AG08395 (cell line): ENCODE results near the gene KDM8.

ENCODE experiments used
- DNase-seq: peaks from one replicate; pipeline ENCODE4 v3.0.0; 2012; ENCODE audit warnings: mixed read lengths, low spot score

Gene KDM8

DNA sequence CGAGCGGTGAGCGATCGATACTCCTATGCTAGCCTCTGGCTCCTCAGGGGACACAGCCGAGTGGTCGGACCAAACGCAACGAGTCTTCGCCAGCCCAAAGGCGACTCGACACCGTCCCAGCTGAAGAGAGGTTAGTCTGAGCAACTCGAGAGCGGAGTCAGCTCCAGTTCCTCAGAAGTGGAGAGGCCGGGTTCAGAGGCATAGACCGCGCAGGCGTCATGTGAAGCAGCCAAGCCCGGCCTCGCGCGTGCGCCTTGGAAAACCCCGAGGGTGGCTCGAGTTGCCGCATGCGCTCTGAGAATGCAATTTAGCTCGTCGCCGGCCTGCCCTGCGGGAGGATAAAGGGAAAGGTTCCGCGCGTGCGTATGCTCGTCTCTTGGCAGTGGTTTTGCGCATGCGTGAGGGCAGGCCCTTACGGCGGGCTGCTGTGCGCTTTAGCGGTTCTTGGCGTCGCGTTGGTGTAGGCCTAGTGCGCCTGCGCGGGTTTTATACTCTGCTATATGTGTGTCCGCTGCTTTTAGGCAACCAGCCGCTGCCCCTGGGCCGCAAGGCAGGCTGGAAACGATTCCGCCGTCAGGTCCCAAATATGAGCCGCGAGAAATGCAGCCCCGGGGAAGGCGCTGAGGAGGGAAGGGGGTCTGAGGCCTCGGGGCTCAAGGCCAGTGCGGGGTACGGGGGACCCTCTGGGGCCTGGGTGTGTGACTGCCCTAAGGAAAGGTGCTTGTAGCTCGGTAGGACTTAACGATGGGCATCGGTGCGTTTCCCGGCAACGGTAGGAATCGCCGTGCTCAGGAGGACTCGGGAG is at the start of gene KDM8:
TSS of gene KDM8 (plus strand) at position 20 of the 805 bp plus-strand sequence. CDS start 6,598 bp downstream, outside the sequence.
- DNase-seq, result peak; percentile 100

DNA sequence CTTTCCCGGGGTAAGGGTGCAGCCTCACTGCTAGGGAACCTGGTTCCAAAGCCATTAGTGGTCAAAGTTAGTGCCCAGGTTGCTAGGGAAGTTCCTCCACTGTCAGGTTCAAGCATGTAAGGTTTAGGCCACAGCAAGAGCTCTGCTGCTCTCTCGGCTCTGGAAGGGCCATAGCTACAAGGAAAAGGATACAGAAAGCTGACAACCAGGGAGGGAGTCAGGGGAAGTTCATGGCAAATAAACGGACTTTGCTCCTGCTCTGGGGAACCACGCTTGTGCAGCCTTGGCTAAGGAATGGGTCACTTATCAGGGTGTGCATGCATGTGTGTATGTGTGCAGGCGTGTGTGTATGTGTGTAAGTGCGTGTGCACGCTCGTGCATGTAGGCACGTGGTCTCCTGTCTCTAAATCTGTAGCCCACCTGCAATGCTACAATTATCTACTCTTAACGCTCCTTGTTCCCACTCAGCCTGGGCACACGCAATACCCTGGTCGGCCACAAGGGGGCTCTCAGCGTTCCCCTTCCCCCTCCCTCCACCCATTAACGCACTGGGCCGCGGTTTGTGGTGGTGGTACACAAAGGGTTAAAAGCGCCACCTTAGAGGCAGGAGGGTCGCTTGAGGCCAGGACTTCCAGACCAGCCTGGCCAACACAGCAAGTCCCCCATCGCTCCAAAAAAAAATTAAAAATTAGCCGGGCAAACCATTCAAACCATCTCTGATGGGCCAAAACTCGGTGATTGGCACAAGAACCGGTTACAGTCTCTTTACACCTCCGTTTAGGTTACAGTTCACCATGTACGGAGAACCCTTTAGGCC is 48.4 kb upstream of the KDM8 start:
- peak; percentile 75 for DNase-seq

DNA sequence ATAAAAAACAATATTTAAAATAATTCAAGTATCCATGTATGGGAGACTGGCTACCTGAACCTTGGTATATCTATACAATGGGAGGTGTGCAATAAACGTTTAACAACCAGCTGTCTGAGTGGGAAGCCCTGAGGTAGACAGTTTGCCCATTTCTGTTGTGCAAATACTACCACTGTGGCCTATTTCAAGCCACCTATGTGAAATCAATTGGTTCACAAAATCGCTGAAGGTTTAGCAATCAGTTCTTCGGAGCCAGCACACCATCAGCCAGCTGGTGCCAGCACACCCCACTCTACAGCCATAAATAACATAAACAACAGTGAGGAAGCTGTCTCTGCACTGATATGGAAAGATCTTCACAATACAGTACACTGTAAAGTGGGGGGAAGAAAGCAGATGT is 46.7 kb upstream of the KDM8 start:
- no peak for DNase-seq

DNA sequence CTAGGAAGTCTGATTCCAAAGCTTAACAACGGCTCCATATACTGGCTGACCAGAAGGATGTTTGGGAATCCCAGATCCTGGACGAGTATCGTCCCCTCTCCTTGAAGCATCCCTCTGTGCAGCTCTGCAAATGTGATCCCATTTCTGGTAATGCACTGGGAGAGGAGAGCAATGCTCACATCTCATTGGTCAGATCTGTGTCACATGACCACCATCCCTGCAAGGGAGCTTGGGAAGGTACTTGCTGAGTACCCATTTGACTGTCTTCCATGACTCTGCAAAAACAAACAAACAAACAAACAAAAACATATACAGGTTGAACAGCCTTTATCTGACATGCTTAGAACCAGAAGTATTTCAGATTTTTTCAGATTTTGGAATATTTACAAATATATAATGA is 41.9 kb upstream of the KDM8 start:
- DNase-seq, result no peak

DNA sequence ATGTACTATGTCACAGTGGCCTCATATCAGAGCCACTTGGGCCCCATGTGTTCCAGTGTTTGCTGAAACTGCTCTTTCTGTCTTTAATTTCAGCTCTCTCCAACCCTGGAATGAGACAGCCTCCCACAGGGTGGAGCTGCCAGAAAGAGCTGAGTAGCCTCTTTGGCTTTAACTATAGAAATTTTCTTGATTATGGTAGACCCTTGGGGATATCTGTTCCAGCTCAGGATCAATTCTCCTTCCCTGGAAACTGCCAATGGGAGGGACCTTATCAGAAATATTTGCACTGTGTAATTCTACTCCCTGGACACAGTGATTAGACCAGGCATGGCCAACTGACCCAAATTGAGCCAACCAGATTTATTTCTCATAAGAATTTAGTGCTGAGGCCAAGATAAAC is 39.0 kb upstream of the KDM8 start:
- DNase-seq, result no peak

DNA sequence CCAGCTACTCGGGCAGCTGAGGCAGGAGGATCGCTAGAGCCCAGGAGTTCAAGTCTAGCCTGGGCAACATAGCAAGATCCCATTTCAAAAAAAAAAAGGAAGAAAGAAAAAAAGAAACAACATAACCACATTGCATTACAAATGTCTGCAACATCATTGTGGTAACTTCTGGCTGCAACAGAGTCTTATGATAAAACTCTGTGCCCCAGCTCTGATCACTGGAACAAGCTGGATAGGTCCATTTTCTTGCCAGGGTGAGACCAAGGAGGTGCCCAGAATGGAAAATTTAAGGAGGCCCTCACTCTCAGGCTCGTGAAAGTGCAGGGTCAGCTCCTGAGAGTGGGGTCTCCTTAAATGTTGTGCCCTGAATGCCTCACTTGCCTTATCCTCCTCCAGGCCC is 37.8 kb upstream of the KDM8 start:
- no peak for DNase-seq

DNA sequence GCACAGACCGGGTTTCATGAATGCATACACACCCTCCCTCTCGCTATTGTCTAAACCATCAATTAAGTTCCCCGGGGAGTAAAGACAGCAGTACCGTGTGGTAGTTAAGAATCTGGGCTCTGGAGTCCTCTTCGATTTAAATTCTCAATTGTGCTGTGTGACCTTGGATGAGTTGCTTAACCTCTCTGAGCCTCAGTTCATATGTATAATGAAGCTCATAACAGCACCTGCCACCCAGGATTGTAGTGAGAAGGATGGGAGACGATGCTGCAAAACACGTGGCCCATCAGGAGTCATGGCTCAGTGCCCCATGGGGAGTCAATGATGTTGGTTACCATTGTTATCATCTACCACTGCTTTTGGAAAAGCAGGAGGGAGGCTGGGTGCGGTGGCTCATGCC is 34.5 kb upstream of the KDM8 start:
- DNase-seq, result no peak

DNA sequence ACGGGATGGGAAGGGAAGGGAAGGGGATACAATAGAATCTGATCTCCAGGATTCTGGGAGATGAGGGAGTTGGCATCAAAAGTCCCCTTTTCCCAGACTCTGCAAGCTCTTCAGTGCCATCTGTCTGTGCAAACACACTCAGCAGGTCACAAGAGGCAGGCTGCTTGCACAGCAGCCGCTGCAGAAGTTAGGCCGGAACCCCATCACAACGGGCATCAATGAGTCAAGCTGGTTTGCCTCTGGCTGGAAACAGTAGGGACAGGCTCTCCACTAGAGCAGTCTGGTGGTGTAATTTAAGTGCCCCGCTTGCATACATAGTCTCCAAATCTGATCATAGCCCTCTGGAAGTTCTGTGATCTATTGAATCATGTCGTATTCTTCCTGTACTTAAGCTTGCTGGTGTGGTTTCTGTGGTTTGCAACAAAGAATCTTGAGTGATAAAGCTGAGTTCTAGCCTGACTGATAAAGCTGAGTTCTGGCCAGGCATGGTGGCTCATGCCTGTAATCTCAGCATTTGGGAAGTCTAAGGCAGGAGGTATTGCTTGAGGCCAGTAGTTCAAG is 33.7 kb upstream of the KDM8 start:
- peak; percentile 84 for DNase-seq

DNA sequence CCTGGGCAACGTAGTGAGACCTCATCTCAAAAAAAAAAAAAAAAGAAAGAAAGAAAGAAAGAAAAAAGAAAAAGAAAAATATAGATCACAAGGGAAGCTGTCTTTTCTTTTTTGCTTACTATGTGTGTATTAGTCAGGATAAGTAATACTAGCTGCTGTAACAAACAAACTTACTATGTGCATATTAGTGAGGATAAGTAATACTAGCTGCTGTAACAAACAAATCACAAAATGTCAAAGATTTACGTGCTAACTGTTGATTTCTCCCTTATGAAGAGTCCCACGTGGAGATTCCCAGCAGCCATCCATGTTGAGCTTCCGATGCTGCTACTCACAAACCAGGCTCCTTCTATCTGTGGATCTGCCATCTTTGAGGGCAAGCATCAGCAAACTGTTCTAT is 31.7 kb upstream of the KDM8 start:
- no peak for DNase-seq

DNA sequence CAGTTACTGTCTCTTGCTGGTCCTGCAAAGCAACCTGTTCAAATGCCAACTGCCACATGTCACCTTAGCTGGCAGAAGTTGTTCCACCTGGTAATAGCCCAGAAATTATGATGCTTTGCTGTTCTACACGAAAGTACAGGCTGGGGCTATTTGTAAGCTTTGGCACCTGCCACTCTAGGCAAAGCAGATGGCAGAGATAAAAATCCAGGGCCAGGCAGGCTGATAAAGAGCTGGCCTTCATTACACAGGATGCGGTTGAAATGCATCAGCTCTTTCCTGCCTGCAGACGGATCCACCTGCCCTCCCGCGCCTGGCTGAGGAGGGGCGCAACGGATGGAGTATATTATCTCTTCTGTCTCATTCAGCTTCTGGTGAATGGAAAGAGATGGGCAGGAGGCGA is 29.3 kb upstream of the KDM8 start:
- DNase-seq, result no peak

DNA sequence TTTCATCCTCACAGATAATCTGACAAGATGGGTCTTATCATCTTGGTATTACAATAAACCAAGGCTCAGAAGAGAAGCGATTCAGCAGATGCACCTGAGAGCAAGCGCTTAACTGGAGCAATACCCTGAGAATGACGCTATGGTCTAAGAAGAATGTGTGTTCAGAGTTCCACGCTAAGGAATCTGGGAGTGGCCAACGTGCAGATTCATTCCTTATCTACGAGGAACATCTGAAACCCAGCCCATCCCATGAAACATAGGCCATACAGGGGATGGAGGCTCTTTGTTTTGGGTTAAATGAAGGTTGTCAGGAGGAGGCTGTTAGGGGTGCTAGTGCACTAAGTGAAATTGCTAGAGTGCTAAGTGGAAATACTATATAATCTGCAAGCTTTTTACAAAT is 28.5 kb upstream of the KDM8 start:
- peak; percentile 26 for DNase-seq

DNA sequence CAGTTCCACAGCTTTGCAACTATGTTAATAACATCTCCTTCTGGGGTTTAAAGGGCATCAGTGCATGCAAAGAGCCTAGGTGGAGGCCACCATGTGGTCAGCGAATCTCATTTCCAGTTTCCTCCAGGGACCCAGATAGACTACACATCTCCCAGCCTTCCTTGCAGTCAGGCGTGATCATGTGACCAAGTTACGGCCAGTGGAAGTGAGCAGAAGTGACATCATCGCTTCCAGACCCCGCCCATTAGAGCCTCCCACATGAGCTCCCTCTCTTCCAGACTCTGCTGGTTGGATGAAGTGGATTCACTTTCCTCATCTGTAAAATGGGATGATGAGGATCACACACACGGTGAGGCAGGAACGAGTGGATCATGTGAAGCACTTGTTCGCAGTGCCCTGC is 27.4 kb upstream of the KDM8 start:
- no peak for DNase-seq

DNA sequence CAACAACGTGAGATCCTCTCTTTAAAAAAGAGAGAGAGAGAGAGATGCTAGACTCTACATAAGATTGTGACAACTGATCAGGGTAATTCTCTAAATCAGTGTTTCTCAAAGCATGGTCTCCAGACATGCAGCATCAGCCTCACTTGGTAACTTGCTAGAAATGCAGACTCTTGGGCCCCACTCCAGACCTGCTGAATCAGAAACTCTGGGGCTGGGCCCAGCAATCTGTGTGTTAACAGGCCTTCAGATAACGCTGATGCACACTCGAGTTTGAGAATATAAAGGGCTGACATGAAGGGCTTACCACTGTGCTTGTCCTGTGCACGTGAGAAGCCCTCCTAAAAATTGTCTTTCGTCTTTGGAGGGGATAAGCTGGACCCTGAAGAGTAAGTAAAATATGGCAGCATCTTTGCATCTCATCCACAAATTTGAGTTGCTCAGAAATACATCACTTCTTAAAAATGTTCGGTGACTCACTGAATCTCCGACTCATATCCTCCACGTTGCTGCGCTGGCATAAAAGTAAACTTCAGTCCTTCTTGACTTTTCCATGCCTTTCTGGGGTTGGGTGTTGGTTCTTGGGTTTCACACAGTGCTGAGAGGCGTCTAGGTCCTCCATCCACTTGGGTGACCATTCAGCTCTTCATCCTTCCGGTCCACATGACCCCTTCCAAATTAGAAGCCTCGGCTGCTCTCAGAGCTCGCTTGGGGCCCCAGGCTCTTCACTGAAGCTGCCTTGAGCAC is 26.1 kb upstream of the KDM8 start:
- peak; percentile 90 for DNase-seq

DNA sequence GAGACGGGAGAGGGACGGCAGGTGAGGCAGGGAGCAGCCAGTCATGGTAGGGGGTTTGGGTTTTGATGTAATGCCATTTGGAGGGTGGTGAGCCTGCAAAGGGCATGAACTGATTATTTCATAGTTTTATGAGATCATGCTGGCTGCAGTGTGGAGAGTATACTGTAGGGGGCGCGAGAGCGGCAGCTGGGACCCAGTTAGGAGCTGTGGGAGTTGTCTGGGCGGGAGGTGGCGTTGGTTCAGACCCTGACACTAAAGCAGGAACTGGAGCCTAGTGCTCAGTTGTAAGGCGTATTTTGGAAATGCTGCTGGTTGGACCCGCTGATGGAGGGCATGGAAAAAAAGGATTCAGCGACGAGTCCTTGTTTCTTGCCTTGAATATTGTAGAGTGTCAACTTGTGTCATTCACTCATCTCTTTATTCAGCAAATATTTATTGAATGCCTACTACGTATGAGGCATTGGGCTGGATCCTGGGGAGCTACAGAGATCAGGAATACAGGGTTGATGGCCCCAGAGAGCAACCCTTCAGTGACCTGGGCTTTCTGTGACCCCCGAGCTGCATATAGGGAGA is 23.7 kb upstream of the KDM8 start:
- peak; percentile 81 for DNase-seq

DNA sequence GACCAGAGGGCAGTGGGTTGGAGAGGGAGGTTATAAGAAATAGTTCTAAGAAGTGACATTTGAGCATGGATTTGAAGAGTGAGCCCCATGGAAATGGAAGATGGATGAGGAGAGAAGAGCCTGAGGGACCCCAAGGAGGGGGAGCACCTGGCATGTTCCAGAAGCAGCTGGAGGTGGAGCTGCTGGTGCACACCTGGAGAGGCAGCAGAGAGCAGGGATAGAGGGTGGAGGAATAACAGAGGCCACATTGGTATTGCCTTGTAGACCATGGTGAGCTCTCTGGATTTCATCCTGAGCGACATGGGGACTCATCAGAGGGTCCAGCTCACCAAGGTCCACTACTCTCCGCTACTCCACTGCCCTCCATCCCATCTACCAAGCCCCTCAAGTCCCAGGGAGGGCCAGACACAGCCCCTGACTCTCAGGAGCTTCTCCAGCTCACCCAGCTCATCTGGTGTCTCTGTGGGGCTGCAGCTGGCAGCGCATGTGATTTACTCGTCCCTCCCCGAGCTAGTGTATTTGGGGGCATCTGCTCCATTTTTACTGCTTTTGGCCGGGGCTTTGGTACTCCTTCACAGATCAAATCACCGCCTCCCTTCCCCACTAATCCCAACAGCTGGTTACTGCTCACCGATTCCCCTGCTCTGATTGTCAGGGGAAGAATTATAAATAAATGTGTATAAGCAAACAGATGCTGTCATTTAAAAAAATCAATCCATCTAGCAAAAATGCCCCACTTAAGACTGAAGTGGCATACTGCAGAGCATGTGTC is 22.1 kb upstream of the KDM8 start:
- DNase-seq, result no peak

DNA sequence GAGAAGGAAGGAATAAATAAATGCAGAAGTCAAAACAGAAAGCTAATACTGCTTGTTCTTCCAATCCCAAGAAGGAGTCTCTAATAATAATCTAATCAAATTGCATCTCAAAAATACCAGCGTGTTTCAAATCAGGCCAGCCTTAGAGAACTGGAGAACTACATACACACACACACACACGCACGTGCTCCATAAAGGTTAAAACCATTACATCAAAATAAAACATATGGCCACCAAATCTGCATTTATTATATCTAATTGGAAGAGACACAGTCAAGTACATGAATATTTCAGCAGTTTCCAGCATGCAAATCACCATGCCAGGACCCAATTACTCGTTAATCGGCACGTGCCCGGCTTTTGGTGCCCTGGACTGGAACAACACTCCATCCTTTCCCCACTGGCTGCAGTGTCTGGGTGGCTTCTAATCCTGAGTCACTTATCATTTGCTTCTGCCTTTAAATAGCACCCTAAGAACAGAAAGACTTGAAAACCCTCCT is 20.4 kb upstream of the KDM8 start:
- no peak for DNase-seq

DNA sequence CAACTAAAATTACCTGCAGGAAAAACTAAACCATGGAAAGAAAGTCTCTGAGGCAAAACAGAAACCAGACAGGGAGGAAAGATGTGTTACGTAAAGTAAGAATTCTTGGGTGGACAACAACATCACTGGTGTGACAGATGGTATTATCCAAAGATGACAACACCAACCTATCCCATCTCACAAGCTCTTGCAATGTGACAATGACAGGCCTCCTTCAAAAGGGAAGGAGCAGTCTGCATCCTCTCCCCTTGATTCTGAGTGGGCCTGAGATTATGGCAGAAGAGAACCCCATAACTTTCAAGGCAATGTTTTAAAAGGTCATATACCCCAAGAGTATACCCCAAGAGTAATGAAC is 17.6 kb upstream of the KDM8 start:
- no peak for DNase-seq

DNA sequence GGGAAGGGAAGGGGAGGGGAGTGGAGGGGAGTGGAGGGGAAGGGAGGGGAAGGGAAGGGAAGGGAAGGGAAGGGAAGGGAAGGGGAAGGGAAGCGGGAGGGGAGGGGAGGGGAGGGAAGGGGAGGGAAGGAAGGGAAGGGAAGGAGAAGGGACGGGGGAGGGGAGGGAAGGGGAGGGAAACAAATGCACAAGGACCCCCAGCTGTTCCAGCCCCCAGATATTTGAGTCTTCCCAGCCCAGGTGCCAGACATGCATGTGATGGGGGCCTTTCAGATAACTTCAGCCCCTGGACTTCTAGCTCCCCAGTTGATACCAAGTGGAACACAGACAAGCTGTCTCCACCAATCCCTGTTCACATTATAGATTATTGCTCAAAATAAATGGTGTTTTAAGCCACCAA is 14.7 kb upstream of the KDM8 start:
- no peak for DNase-seq

DNA sequence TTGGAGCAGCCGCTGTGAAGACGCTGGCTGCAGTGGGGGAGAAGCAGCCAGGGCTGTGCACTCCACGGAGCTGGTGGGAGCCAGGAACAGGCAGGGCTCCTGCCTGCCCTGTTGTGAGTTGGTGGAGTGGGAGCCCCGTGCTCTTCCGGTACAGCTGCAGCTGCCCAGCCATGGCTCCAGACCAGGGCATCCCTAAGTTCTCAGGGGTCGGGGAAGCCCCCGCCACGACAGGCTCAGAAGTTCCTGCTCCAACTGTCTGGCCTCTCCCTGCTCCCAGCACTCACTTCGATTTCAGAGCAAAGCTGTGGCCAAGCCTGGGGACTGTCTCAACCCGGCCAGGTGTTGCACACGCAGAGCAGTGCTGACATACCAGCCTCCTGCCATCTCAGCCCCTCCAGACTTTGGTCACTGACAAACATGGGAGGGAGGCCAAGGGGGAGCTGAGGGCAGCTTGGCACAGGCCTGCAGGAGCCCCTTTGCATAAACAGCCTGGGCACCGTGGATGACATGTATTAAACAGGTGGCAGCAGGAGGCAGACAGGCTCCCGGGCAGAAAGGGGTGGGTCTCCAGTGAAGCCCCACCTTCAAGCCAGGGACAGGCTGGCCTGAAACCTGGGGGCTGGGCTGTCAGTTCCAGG is 13.9 kb upstream of the KDM8 start:
- no peak for DNase-seq

DNA sequence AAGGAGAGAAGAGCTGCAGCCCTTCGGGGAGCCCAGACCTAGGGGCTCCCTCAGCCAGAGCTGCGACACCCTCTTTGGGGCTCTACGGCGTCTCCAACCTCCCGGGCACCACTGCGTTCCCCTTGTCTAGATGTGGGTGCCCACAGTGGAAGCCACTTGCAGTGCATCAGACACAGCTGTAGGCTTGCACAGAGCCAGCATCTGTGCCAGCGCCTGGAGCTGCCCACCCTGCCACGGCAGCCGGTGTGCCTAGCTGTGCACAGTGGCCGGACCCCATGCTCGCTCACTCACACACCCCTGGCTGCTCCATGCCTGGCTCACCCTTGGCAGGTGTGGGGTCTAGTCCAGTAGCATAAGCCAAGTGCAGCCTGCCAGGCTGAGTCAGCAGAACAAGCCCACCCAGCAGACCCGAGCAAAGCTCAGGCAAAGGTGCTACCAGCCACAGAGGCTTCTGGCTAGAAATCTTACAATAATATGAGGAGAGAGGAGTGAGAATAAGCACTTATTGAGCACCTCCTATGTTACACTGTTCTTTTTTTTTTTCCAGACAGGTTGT is 12.9 kb upstream of the KDM8 start:
- no peak for DNase-seq
